ENCODE results near the gene ZNF862. TPM values are rescaled to one million over a fixed set of nuclear protein-coding genes. Genes with fewer than 3 reads are reported as not detected.

The ZNF862 gene
- polyA plus RNA-seq, 1 experiment, result 11.5 TPM

- DNase-seq (ENCODE audit: low read depth, low spot score), result no peak
- POLR2A ChIA-PET, result no interaction called here
- Histone ChIP-seq H3K4me3 (ENCODE audit: low read depth, low read length) (no peak overlapping the region), H3K9me3 (ENCODE audit: control insufficient read depth, insufficient read depth, low read length) (no peaks in the 10 kb centered on the region; the same call in 1 of the 2 replicates), H3K27ac (ENCODE audit: low read depth, low read length) (no peak overlapping the region), H3K27me3 (ENCODE audit: control insufficient read depth, insufficient read depth, low read length) (no peaks in the 10 kb centered on the region)
- TF ChIP-seq CTCF (IDR thresholded peaks at IDR 0.05; ENCODE audit: low read depth, low read length), result peak; percentile 31
- CTCF ChIA-PET, result no interaction called here
These were observed 22.9 kb downstream of the ZNF862 start for GRCh38 chr7:149860821-149861727.

GRCh38 chr7:149861728-149862045 is 23.5 kb downstream of the ZNF862 start:
- Histone ChIP-seq H3K27ac (ENCODE audit: low read depth, low read length) (no peak overlapping the region), H3K27me3 (ENCODE audit: control insufficient read depth, insufficient read depth, low read length) (no peaks in the 10 kb centered on the region), H3K9me3 (ENCODE audit: control insufficient read depth, insufficient read depth, low read length) (no peaks in the 10 kb centered on the region; the same call in 1 of the 2 replicates), H3K4me3 (ENCODE audit: low read depth, low read length) (no peak overlapping the region)
- DNase-seq (ENCODE audit: low read depth, low spot score), result no peak
- POLR2A ChIA-PET, result no interaction called here
- CTCF ChIA-PET, result no interaction called here
- no peak for TF ChIP-seq CTCF (IDR thresholded peaks at IDR 0.05; ENCODE audit: low read depth, low read length)

- POLR2A ChIA-PET, result no interaction called here
- Histone ChIP-seq H3K9me3 (ENCODE audit: control insufficient read depth, insufficient read depth, low read length) (no peaks in the 10 kb centered on the region; the same call in 1 of the 2 replicates), H3K27ac (ENCODE audit: low read depth, low read length) (no peak overlapping the region), H3K27me3 (ENCODE audit: control insufficient read depth, insufficient read depth, low read length) (no peaks in the 10 kb centered on the region), H3K4me3 (ENCODE audit: low read depth, low read length) (no peak overlapping the region)
- no peak for DNase-seq (ENCODE audit: low read depth, low spot score)
- CTCF ChIA-PET, result no interaction called here
- no peak for TF ChIP-seq CTCF (IDR thresholded peaks at IDR 0.05; ENCODE audit: low read depth, low read length)
These were observed 24.0 kb downstream of the ZNF862 start for GRCh38 chr7:149862156-149862555.

GRCh38 chr7:149863500-149863899 is 25.3 kb downstream of the ZNF862 start:
- H3K27ac ChIP-seq (ENCODE audit: low read depth, low read length), result no peak overlapping the region
- no peaks in the 10 kb centered on the region; the same call in 1 of the 2 replicates for H3K9me3 ChIP-seq (ENCODE audit: control insufficient read depth, insufficient read depth, low read length)
- no peak overlapping the region for H3K4me3 ChIP-seq (ENCODE audit: low read depth, low read length)
- no peak for DNase-seq (ENCODE audit: low read depth, low spot score)
- POLR2A ChIA-PET, result no interaction called here
- CTCF ChIA-PET, result no interaction called here
- no peak for TF ChIP-seq CTCF (IDR thresholded peaks at IDR 0.05; ENCODE audit: low read depth, low read length)
- H3K27me3 ChIP-seq (ENCODE audit: control insufficient read depth, insufficient read depth, low read length), result no peaks in the 10 kb centered on the region

GRCh38 chr7:149864023-149864422 is 25.8 kb downstream of the ZNF862 start:
- Histone ChIP-seq H3K9me3 (ENCODE audit: control insufficient read depth, insufficient read depth, low read length) (no peaks in the 10 kb centered on the region; the same call in 1 of the 2 replicates), H3K27ac (ENCODE audit: low read depth, low read length) (no peak overlapping the region), H3K27me3 (ENCODE audit: control insufficient read depth, insufficient read depth, low read length) (no peaks in the 10 kb centered on the region), H3K4me3 (ENCODE audit: low read depth, low read length) (no peak overlapping the region)
- ChIA-PET CTCF (no interaction called here), POLR2A (no interaction called here)
- no peak for DNase-seq (ENCODE audit: low read depth, low spot score)
- no peak for TF ChIP-seq CTCF (IDR thresholded peaks at IDR 0.05; ENCODE audit: low read depth, low read length)
